GM23338 (cell line): ENCODE measurements around the gene VAPA. TPM values are rescaled to one million over a fixed set of nuclear protein-coding genes. Genes with fewer than 3 reads are reported as not detected.
A peak's percentile ranks its signal among the peaks of the same experiment; 100 is the strongest.

ENCODE experiments used
- ATAC-seq: fragments of 200-7000 bp; cut with Tn5 transposase; 3 replicates; pipeline ENCODE4 v1.9.1; 2020
- DNase-seq: peaks from one replicate; pipeline ENCODE4 v3.0.0-alpha.2; 2015; ENCODE audit warnings: low spot score
- H2AFZ ChIP-seq: fragments of 200-600 bp; sonication (generic); 2 replicates; pipeline ENCODE4 v1.8.0; 2016; ENCODE audit warnings: antibody characterized with exemption, mild to moderate bottlenecking, moderate library complexity
- H3F3A ChIP-seq: fragments of 200-600 bp; sonication (generic); replicated peaks from 2 replicates; pipeline ENCODE4 v1.8.0; 2017; ENCODE audit warnings: antibody characterized with exemption, mixed run types, low read depth
- H3K27ac ChIP-seq: fragments of 200-600 bp; sonication (generic); 2 replicates; pipeline ENCODE4 v1.6.1; 2016; ENCODE audit warnings: low read depth
- H3K27me3 ChIP-seq: fragments of 200-600 bp; sonication (generic); 2 replicates; pipeline ENCODE4 v1.8.0; 2016; ENCODE audit warnings: mild to moderate bottlenecking, mixed run types, moderate library complexity; ENCODE audit not compliant: insufficient read depth
- H3K36me3 ChIP-seq: fragments of 200-600 bp; sonication (generic); 2 replicates; pipeline ENCODE4 v1.8.0; 2016; ENCODE audit warnings: mild to moderate bottlenecking; ENCODE audit not compliant: insufficient read depth
- H3K4me1 ChIP-seq: fragments of 200-600 bp; sonication (generic); 2 replicates; pipeline ENCODE4 v1.8.0; 2016; ENCODE audit warnings: mild to moderate bottlenecking, moderate library complexity; ENCODE audit not compliant: insufficient read depth
- H3K4me2 ChIP-seq: fragments of 200-600 bp; sonication (generic); 2 replicates; pipeline ENCODE4 v1.7.1; 2017; ENCODE audit warnings: mixed run types
- H3K4me3 ChIP-seq: fragments of 200-600 bp; sonication (generic); 2 replicates; pipeline ENCODE4 v1.6.1; 2016; ENCODE audit warnings: mixed run types
- H3K79me2 ChIP-seq: fragments of 200-600 bp; sonication (generic); replicated peaks from 2 replicates; pipeline ENCODE4 v1.8.0; 2017; ENCODE audit warnings: mild to moderate bottlenecking; ENCODE audit not compliant: insufficient read depth
- H3K9me2 ChIP-seq: fragments of 200-600 bp; sonication (generic); 2 replicates; pipeline ENCODE4 v1.8.0; 2017; ENCODE audit not compliant: insufficient read depth
- H4K20me1 ChIP-seq: fragments of 200-600 bp; sonication (generic); replicated peaks from 2 replicates; pipeline ENCODE4 v1.8.0; 2017; ENCODE audit warnings: mild to moderate bottlenecking; ENCODE audit not compliant: insufficient read depth
- H3K27ac Mint-ChIP-seq: 2 replicates; pipeline ENCODE4 v1.8.0; 2020; ENCODE audit warnings: inconsistent platforms, mild to moderate bottlenecking, moderate library complexity, mixed read lengths
- H3K27me3 Mint-ChIP-seq: 3 replicates; pipeline ENCODE4 v1.8.0; 2022; ENCODE audit warnings: low read depth, mild to moderate bottlenecking, moderate library complexity, mixed read lengths, inconsistent platforms; ENCODE audit not compliant: insufficient read depth, poor library complexity
- H3K36me3 Mint-ChIP-seq: 3 replicates; pipeline ENCODE4 v1.8.0; 2021; ENCODE audit warnings: low read depth, mild to moderate bottlenecking, inconsistent platforms, moderate library complexity, mixed read lengths
- H3K4me1 Mint-ChIP-seq: 3 replicates; pipeline ENCODE4 v1.8.0; 2020; ENCODE audit warnings: mild to moderate bottlenecking, inconsistent platforms, mixed read lengths
- H3K4me3 Mint-ChIP-seq: 3 replicates; pipeline ENCODE4 v1.8.0; 2021; ENCODE audit warnings: moderate library complexity, mild to moderate bottlenecking, inconsistent platforms, mixed read lengths
- H3K9me3 Mint-ChIP-seq: 3 replicates; pipeline ENCODE4 v1.8.0; 2020; ENCODE audit warnings: moderate library complexity, mild to moderate bottlenecking, inconsistent platforms, mixed read lengths
- EZH2 ChIP-seq: fragments of 200-600 bp; sonication (generic); IDR thresholded peaks from one replicate; pipeline ENCODE4 v1.8.0; 2017; ENCODE audit warnings: antibody characterized with exemption, mild to moderate bottlenecking, low read depth; ENCODE audit not compliant: unreplicated experiment
- EZH2phosphoT487 ChIP-seq: fragments of 200-600 bp; sonication (generic); IDR thresholded peaks from one replicate; pipeline ENCODE4 v1.8.1; 2018; ENCODE audit warnings: antibody characterized with exemption; ENCODE audit not compliant: unreplicated experiment
- JUNB ChIP-seq: IDR thresholded peaks from one replicate; pipeline ENCODE4 v1.6.1; 2016; ENCODE audit warnings: antibody characterized with exemption; ENCODE audit not compliant: unreplicated experiment
- NANOG ChIP-seq: IDR thresholded peaks from 2 replicates; pipeline ENCODE4 v1.6.1; 2016; ENCODE audit warnings: antibody characterized with exemption, borderline replicate concordance
- POLR2AphosphoS5 ChIP-seq: IDR thresholded peaks from 2 replicates; pipeline ENCODE4 v1.6.1; 2016; ENCODE audit warnings: antibody characterized with exemption, low read depth
- STAT1 ChIP-seq: IDR thresholded peaks from one replicate; pipeline ENCODE4 v1.6.1; 2016; ENCODE audit warnings: antibody characterized with exemption; ENCODE audit not compliant: unreplicated experiment
- ZNF114 ChIP-seq: fragments of 250-450 bp; sonication (Bioruptor Pico); IDR thresholded peaks from 2 replicates; pipeline ENCODE4 v1.5.0; 2020; ENCODE audit warnings: mild to moderate bottlenecking, moderate library complexity
- ZNF331 ChIP-seq: fragments of 250-450 bp; sonication (Bioruptor Pico); IDR thresholded peaks from 2 replicates; pipeline ENCODE4 v1.5.0; 2020; ENCODE audit warnings: low read depth, mild to moderate bottlenecking, moderate library complexity
- polyA plus RNA-seq: library from polyadenylated mRNA; unstranded; fragments of >200 nt; fragmentation: Nextera tagmentation; extraction: Ambion mirVana; gene quantifications from 2 replicates; pipeline ENCODE4 v1.2.1, GENCODE V29; 2016
- total RNA-seq: library from RNA; depleted of rRNA; stranded (reverse); fragments of >200 nt; shearing (Covaris generic); gene quantifications from 2 replicates; pipeline ENCODE4 v1.2.3, GENCODE V29; 2014
- TF ChIP-seq, protein P1 (sequence below): fragments of 250-450 bp; sonication (Bioruptor Pico); IDR thresholded peaks from 2 replicates; pipeline ENCODE4 v1.5.0; 2020; ENCODE audit warnings: mild to moderate bottlenecking, moderate library complexity
- TF ChIP-seq, protein P2 (sequence below), 2 experiments: fragments of 200-600 bp in 1 of 2; sonication (generic) in 1 of 2; conservative IDR thresholded peaks; 2 replicates each; pipeline versions ENCODE4 v1.5.1 to v1.6.1; 2016 to 2017; ENCODE audit warnings: antibody characterized with exemption in 2 of 2, low read depth in 2 of 2, mild to moderate bottlenecking in 2 of 2, moderate library complexity in 1 of 2
- TF ChIP-seq, protein P3 (sequence below): IDR thresholded peaks from one replicate; pipeline ENCODE4 v1.6.1; 2018; ENCODE audit warnings: antibody characterized with exemption; ENCODE audit not compliant: unreplicated experiment
- TF ChIP-seq, protein P4 (sequence below): IDR thresholded peaks from 2 replicates; pipeline ENCODE4 v1.6.1; 2016; ENCODE audit warnings: antibody characterized with exemption

Gene VAPA
- total and polyA plus RNA-seq, 2 experiments from 2014 or later = 162 to 178 TPM

DNA sequence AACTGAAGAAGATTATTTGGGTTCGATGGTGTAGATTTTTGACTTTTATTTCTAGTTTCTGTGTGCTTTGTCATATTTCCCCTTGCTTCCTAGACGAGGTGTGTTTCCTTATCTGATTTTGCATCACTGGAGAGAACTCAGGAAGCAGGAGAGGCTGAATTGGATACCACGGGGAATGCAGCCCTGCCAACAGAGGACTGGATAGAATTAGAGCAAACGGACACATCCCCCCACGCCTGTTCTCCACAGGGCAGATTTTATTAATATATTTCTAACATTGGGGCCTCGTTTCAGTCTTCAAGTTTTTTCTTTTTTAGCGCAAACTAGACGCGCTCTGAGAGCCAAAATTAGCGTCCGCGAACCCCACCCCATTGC lies 678 bp upstream of the VAPA start (continued):
- TF ChIP-seq, protein P1, sequence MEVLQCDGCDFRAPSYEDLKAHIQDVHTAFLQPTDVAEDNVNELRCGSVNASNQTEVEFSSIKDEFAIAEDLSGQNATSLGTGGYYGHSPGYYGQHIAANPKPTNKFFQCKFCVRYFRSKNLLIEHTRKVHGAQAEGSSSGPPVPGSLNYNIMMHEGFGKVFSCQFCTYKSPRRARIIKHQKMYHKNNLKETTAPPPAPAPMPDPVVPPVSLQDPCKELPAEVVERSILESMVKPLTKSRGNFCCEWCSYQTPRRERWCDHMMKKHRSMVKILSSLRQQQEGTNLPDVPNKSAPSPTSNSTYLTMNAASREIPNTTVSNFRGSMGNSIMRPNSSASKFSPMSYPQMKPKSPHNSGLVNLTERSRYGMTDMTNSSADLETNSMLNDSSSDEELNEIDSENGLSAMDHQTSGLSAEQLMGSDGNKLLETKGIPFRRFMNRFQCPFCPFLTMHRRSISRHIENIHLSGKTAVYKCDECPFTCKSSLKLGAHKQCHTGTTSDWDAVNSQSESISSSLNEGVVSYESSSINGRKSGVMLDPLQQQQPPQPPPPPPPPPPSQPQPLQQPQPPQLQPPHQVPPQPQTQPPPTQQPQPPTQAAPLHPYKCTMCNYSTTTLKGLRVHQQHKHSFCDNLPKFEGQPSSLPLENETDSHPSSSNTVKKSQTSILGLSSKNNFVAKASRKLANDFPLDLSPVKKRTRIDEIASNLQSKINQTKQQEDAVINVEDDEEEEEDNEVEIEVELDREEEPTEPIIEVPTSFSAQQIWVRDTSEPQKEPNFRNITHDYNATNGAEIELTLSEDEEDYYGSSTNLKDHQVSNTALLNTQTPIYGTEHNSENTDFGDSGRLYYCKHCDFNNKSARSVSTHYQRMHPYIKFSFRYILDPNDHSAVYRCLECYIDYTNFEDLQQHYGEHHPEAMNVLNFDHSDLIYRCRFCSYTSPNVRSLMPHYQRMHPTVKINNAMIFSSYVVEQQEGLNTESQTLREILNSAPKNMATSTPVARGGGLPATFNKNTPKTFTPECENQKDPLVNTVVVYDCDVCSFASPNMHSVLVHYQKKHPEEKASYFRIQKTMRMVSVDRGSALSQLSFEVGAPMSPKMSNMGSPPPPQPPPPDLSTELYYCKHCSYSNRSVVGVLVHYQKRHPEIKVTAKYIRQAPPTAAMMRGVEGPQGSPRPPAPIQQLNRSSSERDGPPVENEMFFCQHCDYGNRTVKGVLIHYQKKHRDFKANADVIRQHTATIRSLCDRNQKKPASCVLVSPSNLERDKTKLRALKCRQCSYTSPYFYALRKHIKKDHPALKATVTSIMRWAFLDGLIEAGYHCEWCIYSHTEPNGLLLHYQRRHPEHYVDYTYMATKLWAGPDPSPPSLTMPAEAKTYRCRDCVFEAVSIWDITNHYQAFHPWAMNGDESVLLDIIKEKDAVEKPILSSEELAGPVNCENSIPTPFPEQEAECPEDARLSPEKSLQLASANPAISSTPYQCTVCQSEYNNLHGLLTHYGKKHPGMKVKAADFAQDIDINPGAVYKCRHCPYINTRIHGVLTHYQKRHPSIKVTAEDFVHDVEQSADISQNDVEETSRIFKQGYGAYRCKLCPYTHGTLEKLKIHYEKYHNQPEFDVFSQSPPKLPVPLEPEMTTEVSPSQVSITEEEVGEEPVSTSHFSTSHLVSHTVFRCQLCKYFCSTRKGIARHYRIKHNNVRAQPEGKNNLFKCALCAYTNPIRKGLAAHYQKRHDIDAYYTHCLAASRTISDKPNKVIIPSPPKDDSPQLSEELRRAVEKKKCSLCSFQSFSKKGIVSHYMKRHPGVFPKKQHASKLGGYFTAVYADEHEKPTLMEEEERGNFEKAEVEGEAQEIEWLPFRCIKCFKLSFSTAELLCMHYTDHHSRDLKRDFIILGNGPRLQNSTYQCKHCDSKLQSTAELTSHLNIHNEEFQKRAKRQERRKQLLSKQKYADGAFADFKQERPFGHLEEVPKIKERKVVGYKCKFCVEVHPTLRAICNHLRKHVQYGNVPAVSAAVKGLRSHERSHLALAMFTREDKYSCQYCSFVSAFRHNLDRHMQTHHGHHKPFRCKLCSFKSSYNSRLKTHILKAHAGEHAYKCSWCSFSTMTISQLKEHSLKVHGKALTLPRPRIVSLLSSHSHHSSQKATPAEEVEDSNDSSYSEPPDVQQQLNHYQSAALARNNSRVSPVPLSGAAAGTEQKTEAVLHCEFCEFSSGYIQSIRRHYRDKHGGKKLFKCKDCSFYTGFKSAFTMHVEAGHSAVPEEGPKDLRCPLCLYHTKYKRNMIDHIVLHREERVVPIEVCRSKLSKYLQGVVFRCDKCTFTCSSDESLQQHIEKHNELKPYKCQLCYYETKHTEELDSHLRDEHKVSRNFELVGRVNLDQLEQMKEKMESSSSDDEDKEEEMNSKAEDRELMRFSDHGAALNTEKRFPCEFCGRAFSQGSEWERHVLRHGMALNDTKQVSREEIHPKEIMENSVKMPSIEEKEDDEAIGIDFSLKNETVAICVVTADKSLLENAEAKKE (CRISPR knock-in tag) = no peak

DNA sequence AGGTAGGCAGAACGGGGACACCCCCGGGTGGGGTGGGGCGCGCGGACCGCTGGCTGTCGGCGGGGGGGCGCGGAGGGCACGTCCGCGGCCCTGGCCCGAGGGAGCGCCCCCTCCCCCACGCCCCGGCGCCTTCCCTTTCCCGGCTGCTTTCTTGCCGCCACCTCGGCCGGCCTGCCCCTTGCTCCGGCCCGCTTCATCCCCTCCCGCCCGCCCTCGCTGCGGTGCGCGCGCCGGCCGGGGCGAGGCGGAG lies 443 bp downstream of the VAPA start:
- peak overlapping the region; percentile 61; the same call in 1 of the 2 replicates for H3K4me2 ChIP-seq
- peak overlapping the region; percentile 84 for H3K4me3 ChIP-seq
- H3K4me1 ChIP-seq = peaks cover 46% of the 10 kb centered on the region
- Mint-ChIP-seq H3K27ac (no peak overlapping the region), H3K4me3 (peak overlapping the region; percentile 83; the same call in 2 of the 3 replicates), H3K4me1 (peaks cover 18% of the 10 kb centered on the region), H3K36me3 (peaks cover 3% of the 10 kb centered on the region; the same call in 1 of the 3 replicates), H3K27me3 (peaks cover 2% of the 10 kb centered on the region), H3K9me3 (no peaks in the 10 kb centered on the region)
- ATAC-seq = peak; percentile 16
- no peaks in the 10 kb centered on the region for H3K9me2 ChIP-seq
- H2AFZ ChIP-seq = 0 out of 2 replicates have a peak overlapping the region, but pooled peaks have one; percentile 40
- no peaks in the 10 kb centered on the region for H3K36me3 ChIP-seq
- H3F3A ChIP-seq = no peaks in the 10 kb centered on the region
- H3K79me2 ChIP-seq = peaks cover 46% of the 10 kb centered on the region
- no peaks in the 10 kb centered on the region for H3K27me3 ChIP-seq
- peaks cover 30% of the 10 kb centered on the region for H4K20me1 ChIP-seq
- H3K27ac ChIP-seq = peak overlapping the region; percentile 85
- peak; percentile 52 for DNase-seq
- no peak for TF ChIP-seq NANOG
- TF ChIP-seq STAT1 = no peak
- TF ChIP-seq EZH2phosphoT487 = no peak
- TF ChIP-seq, protein P2, sequence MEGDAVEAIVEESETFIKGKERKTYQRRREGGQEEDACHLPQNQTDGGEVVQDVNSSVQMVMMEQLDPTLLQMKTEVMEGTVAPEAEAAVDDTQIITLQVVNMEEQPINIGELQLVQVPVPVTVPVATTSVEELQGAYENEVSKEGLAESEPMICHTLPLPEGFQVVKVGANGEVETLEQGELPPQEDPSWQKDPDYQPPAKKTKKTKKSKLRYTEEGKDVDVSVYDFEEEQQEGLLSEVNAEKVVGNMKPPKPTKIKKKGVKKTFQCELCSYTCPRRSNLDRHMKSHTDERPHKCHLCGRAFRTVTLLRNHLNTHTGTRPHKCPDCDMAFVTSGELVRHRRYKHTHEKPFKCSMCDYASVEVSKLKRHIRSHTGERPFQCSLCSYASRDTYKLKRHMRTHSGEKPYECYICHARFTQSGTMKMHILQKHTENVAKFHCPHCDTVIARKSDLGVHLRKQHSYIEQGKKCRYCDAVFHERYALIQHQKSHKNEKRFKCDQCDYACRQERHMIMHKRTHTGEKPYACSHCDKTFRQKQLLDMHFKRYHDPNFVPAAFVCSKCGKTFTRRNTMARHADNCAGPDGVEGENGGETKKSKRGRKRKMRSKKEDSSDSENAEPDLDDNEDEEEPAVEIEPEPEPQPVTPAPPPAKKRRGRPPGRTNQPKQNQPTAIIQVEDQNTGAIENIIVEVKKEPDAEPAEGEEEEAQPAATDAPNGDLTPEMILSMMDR (conservative IDR thresholded peaks at IDR 0.05; ENCODE audit: low read depth in 2 of 2) = no peak
- TF ChIP-seq ZNF331 = no peak
- no peak for TF ChIP-seq POLR2AphosphoS5
- TF ChIP-seq ZNF114 (CRISPR knock-in tag) = no peak
- TF ChIP-seq JUNB = no peak
- TF ChIP-seq, protein P3, sequence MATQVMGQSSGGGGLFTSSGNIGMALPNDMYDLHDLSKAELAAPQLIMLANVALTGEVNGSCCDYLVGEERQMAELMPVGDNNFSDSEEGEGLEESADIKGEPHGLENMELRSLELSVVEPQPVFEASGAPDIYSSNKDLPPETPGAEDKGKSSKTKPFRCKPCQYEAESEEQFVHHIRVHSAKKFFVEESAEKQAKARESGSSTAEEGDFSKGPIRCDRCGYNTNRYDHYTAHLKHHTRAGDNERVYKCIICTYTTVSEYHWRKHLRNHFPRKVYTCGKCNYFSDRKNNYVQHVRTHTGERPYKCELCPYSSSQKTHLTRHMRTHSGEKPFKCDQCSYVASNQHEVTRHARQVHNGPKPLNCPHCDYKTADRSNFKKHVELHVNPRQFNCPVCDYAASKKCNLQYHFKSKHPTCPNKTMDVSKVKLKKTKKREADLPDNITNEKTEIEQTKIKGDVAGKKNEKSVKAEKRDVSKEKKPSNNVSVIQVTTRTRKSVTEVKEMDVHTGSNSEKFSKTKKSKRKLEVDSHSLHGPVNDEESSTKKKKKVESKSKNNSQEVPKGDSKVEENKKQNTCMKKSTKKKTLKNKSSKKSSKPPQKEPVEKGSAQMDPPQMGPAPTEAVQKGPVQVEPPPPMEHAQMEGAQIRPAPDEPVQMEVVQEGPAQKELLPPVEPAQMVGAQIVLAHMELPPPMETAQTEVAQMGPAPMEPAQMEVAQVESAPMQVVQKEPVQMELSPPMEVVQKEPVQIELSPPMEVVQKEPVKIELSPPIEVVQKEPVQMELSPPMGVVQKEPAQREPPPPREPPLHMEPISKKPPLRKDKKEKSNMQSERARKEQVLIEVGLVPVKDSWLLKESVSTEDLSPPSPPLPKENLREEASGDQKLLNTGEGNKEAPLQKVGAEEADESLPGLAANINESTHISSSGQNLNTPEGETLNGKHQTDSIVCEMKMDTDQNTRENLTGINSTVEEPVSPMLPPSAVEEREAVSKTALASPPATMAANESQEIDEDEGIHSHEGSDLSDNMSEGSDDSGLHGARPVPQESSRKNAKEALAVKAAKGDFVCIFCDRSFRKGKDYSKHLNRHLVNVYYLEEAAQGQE = no peak
- TF ChIP-seq, protein P4, sequence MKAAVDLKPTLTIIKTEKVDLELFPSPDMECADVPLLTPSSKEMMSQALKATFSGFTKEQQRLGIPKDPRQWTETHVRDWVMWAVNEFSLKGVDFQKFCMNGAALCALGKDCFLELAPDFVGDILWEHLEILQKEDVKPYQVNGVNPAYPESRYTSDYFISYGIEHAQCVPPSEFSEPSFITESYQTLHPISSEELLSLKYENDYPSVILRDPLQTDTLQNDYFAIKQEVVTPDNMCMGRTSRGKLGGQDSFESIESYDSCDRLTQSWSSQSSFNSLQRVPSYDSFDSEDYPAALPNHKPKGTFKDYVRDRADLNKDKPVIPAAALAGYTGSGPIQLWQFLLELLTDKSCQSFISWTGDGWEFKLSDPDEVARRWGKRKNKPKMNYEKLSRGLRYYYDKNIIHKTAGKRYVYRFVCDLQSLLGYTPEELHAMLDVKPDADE = no peak
- no peak for TF ChIP-seq EZH2
